GM19452 (cell line): ENCODE results near the gene AGXT.
"Not testable (repeated sequence)": the region's sequence is repeated elsewhere in the genome, so short reads cannot be mapped to it uniquely, and the experiment has no call there.

Experiments
- ATAC-seq: cut with Tn5 transposase; IDR thresholded peaks from one replicate; pipeline ENCODE4 v1.9.1; 2021; ENCODE audit not compliant: unreplicated experiment

The AGXT gene

DNA sequence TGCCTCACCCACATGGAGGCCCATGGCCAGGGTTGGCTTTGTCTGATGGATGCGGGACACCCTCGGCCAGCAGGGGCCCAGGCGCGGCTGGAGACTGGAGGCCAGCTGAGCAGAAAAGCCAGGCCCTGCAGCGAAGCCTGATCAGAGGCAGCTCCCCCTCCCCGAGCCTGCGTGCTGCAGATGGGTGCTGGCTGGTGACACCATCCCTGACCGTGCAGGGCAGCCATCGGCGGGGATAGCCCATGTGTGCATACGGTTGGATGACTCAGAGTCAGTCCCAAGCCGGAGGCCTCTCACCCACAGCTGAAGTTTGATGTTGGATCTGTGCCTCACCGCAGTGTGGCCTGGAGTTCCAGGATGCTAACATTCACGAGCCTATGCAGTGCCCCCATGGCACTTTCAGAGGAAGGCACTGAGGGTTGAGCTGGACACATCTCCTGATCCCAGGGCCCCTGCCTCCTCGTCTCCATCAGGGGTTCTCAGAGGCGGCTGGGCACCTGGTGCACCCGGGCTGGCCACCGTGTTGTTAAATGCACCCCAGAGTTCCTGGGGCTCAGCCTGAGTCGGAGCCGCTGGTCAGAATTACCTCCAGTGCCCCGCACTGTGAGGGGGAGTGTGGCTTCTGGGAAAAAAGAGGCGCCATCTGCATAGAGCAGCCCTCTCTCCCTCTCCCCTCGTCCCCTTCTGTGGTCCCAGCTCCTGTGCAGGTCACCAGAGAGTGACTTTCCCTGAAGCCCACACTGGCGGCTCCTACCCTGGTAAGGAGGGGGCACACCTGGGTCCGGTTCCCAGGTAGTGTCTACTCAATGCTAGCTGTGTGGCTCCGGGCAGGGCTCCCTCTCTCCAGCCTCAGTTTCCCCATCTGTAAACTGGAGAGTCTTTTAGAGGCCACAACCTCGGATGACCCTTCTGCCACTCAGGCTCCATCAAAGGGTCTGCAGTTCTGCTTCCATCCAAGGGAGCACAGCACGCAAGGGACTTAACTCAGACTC is 29.2 kb upstream of the AGXT start:
- no peak for ATAC-seq

DNA sequence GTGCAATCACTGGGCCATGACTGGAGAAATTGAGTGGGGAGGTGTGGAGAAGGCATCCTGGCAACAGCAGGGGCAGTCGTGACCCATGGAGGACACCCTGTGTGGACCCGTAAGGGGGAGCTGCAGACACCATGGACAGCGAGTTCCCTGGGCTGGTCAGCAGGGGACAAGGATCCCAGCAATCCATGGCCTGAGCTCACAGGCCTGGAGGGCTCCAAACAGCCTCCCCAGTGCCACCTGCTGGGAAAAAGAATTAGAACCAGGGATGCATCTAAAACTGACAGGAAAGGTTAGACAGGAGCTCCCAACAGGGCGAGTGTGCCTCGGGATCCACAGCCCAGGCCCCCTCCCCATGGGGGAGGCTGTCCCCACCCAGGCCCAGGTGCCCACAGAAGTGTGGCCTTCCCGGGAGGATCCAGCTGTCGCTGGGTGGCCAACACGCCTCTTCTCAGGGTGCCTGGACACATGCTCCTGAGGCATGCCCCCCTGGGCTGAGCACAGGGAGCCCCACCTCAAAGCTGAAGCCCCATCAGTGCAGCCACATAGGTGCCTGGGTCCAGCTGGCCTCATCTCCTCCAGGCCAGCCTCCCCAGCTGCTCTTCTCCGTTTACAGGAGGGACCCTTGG is 28.1 kb upstream of the AGXT start:
- no peak for ATAC-seq

DNA sequence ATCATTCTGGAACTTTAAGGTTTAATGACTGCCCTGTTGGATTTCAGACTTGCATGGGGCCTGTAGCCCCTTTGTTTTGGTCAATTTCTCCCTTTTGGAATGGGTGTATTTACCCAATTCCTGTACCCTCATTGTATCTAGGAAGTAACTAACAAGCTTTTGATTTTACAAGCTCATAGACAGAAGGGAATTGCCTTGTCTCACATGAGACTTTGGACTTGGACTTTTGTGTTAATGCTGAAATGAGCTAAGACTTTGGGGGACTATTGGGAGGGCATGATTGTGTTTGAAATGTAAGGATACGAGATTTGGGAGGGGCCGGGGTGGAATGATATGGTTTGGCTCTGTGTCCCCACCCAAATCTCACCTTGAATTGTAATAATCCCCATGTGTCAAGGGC is 22.3 kb upstream of the AGXT start:
- not testable (repeated sequence) for ATAC-seq

DNA sequence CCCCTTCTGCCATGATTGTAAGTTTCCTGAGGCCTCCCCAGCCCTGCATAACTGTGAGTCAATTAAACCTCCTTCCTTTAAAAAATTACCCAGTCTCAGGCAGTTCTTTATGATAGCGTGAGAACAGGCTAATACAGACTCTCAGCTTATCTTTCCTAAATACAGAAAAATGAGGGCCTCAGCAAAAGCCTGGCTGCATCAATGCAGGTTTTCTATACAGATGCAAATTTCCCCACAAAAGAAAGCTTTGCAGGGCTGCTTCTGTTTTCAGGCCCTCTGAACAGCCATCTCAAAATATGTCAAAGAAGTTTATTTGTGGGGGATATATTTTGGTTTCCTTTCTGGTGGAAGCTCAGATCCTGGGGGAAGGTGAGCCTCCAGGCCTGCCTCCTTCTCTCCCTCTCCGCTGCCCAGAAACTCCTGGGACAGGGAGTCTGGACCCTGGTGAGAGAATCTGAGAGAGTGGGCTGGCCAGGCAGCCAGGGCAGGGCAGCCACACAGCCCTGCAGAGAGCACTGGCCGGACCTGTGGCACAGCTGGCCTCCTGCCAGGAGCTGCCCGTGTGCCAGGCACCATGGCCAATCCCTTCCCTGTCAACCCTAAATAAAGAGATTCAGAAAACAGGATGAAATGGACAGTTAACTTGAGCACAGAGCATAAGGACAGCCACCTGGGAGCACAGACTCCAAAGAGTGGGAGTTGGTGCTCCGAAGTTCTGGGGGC is 21.6 kb upstream of the AGXT start:
- ATAC-seq = no peak

DNA sequence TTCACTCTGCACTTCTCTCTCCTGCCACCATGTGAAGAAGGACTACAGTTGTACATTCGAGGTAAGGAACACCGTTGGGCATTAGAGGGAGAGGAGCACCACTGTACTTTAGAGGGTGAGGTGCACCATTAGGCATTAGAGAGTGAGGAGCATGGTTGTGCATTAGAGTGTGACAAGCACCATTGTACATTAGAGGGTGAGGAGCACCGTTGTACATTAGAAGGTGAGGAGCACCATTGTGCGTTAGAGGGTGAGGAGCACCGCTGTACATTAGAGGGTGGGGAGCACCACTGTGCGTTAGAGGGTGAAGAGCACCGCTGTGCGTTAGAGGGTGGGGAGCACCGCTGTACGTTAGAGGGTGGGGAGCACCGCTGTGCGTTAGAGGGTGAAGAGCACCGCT is 20.8 kb upstream of the AGXT start:
- ATAC-seq = no peak

GRCh38 chr2:240848900-240849680 is 19.5 kb upstream of the AGXT start:
- ATAC-seq = no peak

GRCh38 chr2:240850026-240850425 is 18.6 kb upstream of the AGXT start:
- ATAC-seq = no peak

DNA sequence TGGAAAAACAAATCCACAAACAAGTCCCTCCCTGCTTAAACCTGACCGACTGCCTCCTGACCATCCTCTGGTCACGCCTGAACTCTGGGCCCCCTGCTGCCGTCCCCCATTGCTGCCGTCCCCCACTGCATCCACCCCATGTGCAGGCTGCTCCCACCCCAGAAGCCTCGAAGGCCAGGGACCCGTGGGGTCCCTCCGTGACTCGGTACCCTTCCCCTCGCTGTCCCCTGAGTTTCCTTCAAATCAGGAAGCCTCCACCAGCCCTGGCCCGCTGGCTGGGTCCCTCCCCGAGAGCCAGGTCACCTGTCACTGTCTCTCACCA is 17.9 kb upstream of the AGXT start:
- ATAC-seq = no peak

GRCh38 chr2:240851078-240851991 is 17.3 kb upstream of the AGXT start:
- ATAC-seq = no peak

- no peak for ATAC-seq
These were observed 15.8 kb upstream of the AGXT start for GRCh38 chr2:240852671-240853314.

DNA sequence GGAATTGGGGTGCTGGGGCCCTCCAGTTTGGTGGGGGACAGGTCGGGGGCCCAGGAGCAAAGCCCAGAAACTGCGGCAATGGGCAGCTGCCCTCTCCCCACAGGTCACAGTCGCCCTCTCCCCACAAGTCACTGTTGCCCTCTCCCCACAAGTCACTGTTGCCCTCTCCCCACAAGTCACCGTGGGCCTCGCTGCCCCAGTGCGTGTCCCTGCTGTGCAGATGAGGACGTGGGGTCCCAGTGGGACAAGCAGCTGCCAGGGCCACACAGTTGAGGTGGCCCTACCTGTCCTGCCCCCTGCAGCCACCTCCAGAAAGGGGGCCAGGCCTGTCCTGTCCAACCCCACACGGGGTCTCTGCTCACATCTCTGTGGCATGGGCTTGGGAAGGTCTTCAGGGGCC is 13.0 kb upstream of the AGXT start:
- ATAC-seq = no peak

DNA sequence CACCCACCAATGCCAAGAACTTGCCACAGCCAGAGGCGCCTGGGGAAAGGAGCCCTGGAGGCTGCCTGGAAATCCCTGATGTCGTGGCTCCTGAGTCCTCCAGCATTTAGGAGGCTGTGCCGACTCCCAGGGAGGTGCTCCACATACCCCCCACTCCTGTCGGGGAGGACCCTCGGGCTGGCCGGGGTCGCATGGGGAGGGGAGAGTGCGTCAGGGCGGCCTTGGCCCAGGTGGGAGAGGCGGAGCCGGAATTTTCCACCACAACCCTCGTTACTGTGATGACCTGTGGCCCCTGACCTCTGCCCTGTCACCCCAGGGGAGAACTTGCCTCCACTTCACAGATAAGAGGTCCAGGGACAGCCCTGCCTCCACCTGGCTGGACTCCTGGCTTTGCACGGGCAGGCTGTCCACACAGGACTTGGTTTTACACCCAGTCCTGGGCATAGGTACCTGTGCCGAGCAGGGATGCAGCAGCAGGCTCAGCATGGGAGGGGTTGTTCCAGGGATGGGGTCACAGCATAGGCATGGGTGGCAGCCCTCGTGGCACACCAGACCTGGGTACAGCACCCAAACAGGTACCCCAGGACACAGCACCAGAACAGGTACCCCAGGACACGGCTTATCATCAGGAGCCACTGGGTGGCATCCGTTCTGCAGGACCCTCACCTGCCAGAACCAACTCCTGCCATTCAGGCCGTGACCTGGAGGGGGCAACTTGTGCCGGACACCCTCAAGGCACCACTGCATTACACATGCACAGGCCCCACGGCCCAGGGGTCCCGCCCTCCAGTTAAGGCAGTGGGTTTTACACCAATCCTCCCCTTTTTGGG is 12.3 kb upstream of the AGXT start:
- no peak for ATAC-seq

DNA sequence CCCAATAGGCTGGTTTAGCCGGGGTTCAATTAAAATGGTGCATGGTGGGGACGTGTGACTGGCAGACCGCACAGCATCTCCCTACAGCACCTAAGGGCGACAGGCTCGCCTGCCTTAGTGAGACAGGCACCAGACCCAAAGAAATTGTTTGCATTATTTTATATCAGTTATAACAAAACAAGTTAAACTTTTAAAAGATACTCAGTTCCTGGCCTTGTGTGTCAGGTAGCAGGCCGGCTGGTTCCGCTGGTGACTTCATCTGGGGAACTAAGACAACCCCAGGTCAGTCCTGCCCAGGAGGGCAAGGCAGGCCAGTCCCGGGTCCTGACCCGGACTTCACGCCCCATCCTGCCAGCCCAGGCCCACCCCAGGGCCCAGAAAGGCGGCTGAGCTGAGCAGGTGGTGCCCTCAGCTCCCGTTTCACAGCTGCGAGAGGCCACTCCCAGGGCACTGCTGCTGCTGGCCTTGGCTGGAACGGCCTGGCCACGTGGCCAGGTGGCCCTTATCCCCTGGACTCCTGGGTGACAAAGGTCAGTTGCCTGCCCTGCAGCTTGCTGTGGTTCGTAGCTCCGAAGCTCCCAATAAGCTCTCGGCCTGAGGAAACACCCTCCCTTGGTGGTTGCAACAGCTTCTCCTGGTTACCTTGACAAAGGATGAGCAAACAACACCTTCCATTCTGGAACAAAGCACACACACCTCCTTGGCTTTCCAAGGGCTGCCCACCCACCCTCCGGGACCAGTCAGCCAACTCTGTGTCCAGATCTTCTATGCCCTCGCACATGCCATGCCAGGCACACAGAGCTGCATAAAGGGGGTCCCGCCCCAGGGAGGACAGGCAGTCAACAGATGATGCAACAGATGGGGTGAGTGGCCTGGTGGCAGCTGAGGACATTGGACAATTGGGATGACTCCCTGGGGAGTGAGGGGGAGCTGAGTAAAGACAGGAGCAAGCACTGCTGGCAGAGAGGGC is 11.3 kb upstream of the AGXT start:
- ATAC-seq = no peak

GRCh38 chr2:240858321-240858720 is 10.3 kb upstream of the AGXT start:
- no peak for ATAC-seq

DNA sequence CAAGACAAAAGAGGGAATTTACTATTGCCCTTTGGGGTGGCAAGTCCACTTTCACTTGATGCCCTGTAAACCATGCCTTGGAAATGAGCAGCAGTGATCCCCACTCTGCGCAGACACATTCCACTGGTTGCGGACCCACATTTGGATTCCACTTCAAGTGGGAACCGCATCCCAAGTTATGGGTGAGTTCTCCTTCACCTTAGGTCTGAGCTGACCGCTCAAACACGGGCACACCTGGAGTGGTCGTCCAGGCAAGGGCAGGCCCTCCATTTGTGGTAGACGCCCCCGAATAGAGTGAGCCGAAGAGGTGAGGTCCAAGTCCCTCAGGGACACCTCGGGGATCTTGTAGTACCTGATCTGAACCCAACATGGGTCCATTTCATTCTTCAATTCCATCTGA is 9.8 kb upstream of the AGXT start:
- ATAC-seq = no peak

DNA sequence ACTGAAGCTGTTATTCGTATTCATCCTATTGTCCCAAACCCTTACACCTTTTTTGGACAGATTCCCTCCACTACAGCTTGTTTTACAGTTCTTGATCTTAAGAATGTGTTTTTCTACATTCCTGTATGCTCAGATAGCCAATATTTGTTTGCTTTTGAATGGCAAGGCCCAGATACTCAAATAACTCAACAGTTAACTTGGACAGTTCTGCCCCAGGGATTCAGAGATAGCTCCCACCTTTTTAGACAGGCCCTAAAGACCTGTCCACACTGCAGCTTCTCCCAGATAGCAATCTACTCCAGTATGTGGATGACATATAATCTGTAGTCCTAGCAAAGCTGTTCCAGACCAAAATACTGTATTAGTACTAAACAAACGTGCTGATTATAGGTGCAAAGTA is 7.1 kb upstream of the AGXT start:
- ATAC-seq = no peak

DNA sequence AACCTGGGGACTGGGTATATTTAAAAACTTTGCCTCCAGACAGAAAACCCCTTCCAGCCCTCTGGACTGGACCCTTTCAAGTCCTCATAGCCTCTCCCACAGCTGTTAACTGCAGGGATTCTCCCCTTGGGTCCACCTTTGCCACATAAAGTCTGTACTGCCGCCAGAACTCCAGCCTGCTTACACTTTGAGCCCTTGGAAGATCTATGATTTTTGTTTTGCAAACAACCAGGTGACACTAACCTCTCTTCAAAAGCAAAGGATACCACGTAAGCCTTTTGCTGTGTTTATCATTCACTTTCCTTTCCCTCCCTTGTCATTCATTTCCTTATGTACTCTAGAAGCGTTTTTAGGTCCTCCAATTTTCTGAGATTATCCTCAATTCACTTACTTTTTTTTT is 4.1 kb upstream of the AGXT start:
- ATAC-seq = no peak

- ATAC-seq = no peak
These were observed 3.2 kb upstream of the AGXT start for GRCh38 chr2:240865391-240865790.
